Retina (tissue), 1 donor: ENCODE measurements around the gene SYT2.
"Not testable (repeated sequence)": the region's sequence is repeated elsewhere in the genome, so short reads cannot be mapped to it uniquely, and the experiment has no call there.

Experiments used
- DNase-seq: peaks from one replicate; pipeline ENCODE4 v3.0.0-alpha.2; 2016

SYT2 gene

GRCh38 chr1:202638701-202639305 is 71.5 kb downstream of the SYT2 start:
- not testable (repeated sequence) for DNase-seq

- peak; percentile 43 for DNase-seq
These were observed 72.1 kb downstream of the SYT2 start for GRCh38 chr1:202638019-202638700.

DNA sequence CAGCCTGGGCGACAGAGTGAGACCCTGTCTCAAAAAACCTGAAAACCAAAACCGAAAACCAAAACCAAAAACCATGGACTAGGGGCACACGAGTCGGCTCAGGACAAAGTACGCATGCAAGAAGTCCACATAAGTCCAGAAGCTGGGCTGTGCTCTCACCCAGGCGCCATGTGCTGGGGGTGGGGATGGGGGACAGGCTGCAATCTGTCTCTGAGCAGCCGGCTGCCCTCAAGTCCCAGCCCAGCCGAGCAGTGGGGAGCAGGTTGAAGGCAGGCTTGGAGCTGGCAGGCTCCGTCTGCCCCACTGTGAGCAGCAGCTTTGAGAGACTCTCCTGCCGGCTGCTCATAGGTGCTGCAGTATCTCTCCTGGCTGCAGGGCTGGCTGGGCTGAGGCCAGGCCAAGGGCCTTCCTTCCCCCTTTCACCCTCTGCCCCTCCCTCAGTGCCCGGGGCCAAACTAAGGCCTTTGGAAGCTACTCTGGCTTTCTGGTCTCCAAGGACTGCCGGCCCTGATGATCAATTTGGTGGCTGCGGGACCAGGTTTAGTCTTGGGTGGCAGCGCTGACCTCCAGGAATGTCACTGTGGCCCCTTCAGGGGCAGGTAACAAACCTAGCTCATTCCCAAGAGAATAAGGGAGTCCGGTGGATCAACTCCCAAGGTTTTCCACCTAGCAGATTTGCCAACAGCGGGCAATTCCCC is 72.8 kb downstream of the SYT2 start:
- not testable (repeated sequence) for DNase-seq

- not testable (repeated sequence) for DNase-seq
These were observed 74.1 kb downstream of the SYT2 start for GRCh38 chr1:202636171-202636570.

- DNase-seq: no peak
These were observed 78.0 kb downstream of the SYT2 start for GRCh38 chr1:202632241-202632640.

DNA sequence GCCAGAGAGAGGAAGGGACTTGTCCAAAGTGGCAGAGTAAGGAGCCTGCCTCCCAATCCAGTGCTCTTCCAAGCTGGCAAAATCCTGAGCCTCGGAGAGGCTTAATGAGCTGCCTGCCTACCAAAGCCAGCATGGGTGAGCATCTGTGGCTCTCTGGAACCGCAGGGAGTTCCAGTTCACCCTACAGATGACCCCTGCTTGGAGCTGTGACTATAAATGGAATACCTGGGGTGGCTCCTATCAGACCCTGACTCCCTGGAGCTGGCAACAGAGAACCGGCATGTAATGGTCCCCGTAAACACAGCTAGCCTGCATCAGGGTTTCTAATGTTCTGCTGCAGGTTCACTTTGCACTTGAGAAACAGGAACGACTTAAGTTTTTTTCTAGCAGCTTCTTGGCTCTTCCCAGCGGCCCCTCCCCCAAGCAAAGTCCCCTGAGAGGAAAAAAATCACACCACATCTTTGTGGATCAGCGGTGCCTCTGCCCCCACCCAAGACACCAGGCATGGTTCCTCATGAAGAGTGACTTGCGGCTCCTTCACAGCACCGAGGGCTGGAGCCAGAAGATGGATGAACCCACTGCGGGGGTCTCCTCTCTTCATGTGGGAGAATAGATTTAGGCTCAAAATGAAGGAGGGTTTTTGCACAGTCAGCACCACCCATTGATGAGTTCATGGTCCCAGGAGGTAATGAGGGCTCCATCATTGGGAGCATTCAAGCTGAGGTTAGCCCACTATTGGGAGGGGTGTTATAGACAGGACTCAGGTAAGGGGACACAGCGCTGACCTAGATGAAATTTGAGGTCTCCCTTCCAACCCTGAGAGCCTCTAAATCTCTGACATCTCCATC is 79.0 kb downstream of the SYT2 start:
- DNase-seq: no peak

DNA sequence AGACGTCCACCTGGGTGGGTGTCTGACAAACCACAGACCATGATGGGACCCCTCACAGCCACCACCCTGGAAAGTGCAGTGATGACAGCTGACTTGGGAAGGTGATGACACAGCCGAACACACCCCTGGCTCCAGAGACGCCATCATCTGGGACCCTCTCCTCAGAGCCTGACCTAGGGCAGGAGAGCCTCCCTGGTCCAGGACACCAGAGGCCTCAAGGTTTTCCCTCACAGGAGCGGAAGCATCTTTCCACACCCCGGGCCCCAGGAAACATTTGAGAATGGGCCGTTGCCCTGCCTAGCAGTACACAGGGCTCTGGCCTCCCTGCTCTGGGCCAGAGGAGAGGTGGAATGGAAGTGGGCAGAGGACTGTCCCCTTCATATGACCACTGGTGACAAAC is 79.7 kb downstream of the SYT2 start:
- no peak for DNase-seq

GRCh38 chr1:202630096-202630495 is 80.2 kb downstream of the SYT2 start:
- DNase-seq: not testable (repeated sequence)

GRCh38 chr1:202629257-202629811 is 80.9 kb downstream of the SYT2 start:
- DNase-seq: not testable (repeated sequence)

DNA sequence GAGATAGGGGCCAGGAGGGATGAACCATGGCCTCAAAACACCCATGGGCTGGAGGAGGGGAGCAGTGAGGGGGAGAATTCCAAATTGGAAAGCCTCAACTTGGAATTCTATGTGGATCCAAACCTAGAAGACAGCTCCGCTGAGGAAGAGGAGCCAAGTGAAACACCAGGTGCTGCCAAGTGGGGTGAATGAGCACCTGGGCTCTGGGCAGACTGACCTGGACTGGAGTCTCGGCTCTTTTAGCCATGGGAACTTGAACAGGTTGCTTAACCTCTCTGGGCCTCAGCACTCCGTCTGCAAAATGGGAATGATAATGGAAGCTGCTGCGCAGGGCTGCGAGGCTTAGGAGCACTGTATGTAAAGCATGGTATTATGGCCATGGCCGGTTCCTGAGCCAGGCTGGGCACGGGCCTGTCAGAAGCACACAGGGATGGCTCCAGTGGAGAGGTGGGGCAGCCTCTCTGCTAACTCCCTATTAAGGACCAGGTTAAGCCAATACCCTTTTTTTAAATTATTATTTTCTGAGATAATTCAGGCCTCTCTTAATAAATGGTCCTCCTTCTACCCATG is 81.5 kb downstream of the SYT2 start:
- no peak for DNase-seq

DNA sequence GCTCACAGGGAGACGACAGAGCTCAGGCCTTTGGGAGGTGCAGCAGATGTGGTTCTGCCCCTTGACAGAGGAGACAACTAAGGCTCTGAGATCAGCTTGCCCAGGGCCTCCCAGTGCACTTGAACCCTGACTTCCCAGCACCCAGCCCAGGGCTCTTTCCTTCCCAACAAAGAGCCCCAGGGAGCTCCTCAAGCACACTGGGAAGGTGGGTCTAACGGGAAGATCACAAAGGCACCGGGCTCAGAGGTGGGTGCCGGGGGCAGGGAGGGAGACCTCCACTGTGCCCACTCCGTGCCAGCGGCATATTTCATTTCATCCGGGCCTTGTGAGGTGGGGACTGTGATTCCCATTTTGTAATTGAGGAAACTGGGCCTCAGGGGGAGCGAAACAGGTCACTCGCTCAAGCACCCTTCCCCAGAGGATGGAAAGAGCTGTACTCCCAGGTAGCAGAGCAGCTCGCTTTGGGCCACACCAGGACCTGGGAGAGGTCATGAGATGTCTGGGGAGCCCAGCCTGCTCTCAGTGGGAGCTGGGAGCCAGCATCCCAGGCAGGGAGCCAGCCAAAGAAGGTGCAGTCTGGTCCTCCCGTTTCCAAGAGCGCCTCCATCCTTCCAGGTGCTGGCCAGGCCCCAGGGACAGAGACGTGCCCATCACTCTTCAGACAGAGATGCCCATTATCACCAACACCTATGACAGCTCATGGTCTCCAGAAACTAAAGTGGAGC is 82.3 kb downstream of the SYT2 start:
- no peak for DNase-seq

- not testable (repeated sequence) for DNase-seq
These were observed 83.2 kb downstream of the SYT2 start for GRCh38 chr1:202627036-202627435.

DNA sequence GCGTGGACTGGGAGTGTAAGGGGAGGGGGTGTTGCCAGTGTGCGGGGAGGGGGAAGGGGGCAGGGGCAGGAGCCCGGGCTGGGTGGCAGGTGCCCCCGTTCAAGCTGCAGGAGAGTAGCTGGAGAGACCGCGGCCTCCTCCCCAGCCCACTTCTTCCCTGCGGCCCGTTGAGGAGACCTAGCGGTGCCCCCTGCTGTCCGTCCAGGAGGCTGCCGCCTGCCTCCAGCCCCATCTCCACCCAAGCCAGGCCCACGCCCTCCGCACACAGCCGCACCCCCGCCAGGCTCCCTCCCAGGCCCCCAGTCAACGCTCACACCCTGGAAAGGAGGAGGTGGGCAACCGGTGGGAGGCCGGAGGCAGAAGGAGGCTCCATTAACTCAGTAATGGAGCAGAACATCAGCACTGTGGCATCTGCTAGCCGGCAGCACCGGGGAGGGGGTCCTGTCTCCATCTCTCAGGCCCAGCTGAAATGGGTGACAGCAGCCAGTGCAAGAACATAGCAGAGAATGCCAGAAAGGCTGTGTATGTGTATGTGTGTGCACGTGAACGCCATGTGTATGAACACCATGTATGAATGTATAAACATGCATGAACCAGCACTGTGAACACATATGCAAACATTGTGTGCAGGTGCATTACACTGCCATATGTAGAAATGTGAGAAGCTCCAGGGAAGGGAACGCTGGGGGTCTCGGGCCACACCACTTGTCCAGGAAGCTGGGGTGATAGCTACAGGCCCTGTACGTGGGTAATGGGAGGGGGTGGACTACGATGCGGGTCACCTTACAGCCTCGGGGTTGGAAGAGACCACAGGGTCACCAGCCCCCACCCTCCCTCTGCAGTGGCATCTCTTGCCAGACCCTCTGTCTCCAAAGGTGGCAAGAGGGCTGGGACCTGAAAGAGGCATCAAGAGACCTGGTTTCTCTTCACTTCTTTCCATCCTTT is 84.6 kb downstream of the SYT2 start:
- peak; percentile 73 for DNase-seq

DNA sequence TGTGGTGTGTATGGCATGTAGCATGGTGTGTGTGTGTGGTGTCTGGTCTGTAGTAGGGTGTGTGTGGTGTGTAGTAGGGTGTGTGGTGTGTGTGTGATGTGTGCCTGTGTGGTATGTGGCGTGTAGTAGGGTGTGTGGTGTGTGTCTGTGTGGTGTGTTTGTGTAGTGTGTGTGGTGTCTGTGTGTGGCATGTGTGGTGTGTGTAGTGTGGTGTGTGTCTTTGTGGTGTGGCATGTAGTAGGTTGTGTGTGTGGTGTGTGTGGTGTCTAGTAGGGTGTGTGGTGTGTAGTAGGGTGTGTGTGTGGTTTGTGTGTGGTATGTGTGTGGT is 85.5 kb downstream of the SYT2 start:
- DNase-seq: no peak

DNA sequence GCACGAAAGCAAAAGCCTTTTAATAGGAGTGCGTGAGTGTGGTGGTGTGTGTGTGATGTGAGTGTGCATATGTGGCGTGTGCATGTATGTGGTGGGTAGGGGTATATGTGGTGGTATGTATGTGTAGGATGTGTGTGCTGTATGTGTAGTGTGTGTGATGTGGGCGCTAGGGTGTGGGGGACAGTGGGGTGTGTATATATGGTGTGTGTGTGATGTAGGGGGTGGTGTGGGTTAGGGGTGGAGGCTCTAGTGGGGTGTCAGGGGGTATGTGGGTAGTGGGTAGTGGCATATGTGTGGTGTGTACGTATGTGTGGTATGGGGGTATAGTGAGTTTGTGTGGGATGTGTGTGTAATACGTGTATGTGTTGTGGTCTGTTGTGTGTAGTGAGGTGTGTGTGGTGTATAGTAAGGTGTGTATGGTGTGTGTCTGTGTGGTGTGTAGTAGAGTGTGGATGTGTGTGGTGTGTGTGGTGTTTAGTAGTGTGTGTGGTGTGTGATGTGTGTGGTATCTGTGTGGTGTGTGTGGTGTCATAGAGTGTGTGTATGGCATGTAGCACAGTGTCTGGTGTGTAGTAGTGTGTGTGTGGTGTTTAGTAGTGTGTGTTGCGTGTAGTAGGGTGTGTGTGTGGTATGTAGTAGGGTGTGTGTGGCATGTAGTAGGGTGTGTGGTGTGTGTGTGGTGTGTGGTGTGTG is 86.0 kb downstream of the SYT2 start:
- no peak for DNase-seq

DNA sequence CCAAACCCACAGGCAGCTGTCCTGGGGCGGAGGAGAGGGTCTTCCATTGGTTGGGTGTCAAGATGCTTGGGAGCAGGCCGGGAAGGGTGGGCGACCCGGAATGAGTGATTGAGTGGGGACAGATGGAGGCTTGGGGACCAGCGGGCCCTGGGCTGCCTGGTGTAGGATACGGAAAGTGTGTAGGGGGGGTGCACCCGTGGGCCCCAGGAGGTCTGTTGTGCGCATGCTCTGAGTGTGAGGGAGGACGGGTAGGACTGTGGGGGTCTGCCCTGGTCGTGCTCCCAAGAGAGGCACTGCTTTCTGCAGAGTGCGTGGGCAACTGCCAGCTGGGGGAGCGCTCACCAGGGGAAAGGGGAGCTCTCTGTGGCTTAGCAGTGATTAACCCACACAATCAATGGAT is 86.8 kb downstream of the SYT2 start:
- DNase-seq: not testable (repeated sequence)

- no peak for DNase-seq
These were observed 87.2 kb downstream of the SYT2 start for GRCh38 chr1:202623075-202623474.

DNA sequence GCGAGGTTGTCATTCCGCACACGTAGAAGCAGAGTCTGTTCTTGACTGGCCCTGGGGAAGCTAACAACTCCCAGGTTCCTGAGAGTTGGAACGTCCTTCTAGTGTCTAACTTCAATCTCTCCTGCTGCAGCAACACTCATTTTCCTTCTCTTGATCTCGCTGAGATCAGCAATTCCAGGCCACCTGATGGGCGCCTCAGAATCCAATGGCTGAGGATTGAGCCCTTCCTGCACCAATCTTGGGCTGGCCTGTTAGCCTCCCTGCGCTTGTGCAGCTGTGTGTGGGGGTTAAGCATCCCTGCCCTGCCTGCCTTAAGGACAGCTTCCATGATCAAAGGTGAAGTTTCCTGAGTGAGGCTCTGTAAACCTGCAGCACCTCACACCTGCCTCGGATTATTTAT is 87.9 kb downstream of the SYT2 start:
- DNase-seq: no peak

GRCh38 chr1:202621446-202621845 is 88.8 kb downstream of the SYT2 start:
- no peak for DNase-seq

GRCh38 chr1:202620036-202620435 is 90.2 kb downstream of the SYT2 start:
- not testable (repeated sequence) for DNase-seq
